Naive thymus-derived CD8-positive, alpha-beta T cell (primary cell): Measurements from ENCODE around the gene RITA1. TPM values are rescaled to one million over a fixed set of nuclear protein-coding genes. Genes with fewer than 3 reads are reported as not detected.
A peak's percentile ranks its signal among the peaks of the same experiment; 100 is the strongest.

Experiments used
- ATAC-seq, 2 donors: fragments of 150-1000 bp; cut with Tn5 transposase in 1 of 2; sonication (Bioruptor Pico), chemical (Tn5 transposase) in 1 of 2; 1 replicate in 1 of 2; 2 replicates in 1 of 2; pipeline ENCODE4 v1.10.0; 2021; ENCODE audit warnings: mild to moderate bottlenecking in 2 of 2, moderate library complexity in 2 of 2
- POLR2A ChIA-PET: fragments of 350-600 bp; sonication (Branson Sonifier 250); formaldehyde crosslinking; loops from one replicate; lab custom pipeline; 2021; ENCODE audit warnings: antibody characterized with exemption; lab: Charles Lee
- DNase-seq, 10 donors: peaks; one replicate each; pipeline versions ENCODE4 v3.0.0 to v3.0.0-alpha.2; 2020 to 2022
- H3K27ac Mint-ChIP-seq, 10 donors: one replicate each; pipeline ENCODE4 v1.8.0; 2020 to 2022; ENCODE audit warnings: mild to moderate bottlenecking in 10 of 10, mixed read lengths in 10 of 10, moderate library complexity in 4 of 10, inconsistent platforms in 1 of 10
- H3K27me3 Mint-ChIP-seq, 5 donors: one replicate each; pipeline ENCODE4 v1.8.0; 2021 to 2022; ENCODE audit warnings: mixed read lengths in 5 of 5
- H3K36me3 Mint-ChIP-seq, 3 donors: one replicate each; pipeline ENCODE4 v1.8.0; 2020 to 2022; ENCODE audit warnings: mixed read lengths in 3 of 3, mild to moderate bottlenecking in 2 of 3, inconsistent platforms in 1 of 3
- H3K4me1 Mint-ChIP-seq, 4 donors: one replicate each; pipeline ENCODE4 v1.8.0; 2021 to 2022; ENCODE audit warnings: mixed read lengths in 4 of 4
- H3K4me3 Mint-ChIP-seq, 10 donors: one replicate each; pipeline ENCODE4 v1.8.0; 2020 to 2022; ENCODE audit warnings: mild to moderate bottlenecking in 10 of 10, mixed read lengths in 10 of 10, moderate library complexity in 6 of 10, inconsistent platforms in 1 of 10
- H3K9me3 Mint-ChIP-seq, 9 donors: one replicate each; pipeline ENCODE4 v1.8.0; 2020 to 2022; ENCODE audit warnings: mixed read lengths in 9 of 9, mild to moderate bottlenecking in 3 of 9, inconsistent platforms in 1 of 9, moderate library complexity in 1 of 9
- polyA plus RNA-seq, 3 donors: library from polyadenylated mRNA; unstranded; fragments of 300-500 nt; fragmentation: Illumina TruSeq; gene quantifications; one replicate each; pipeline ENCODE4 v1.2.3, GENCODE V29; 2021
- total RNA-seq, 8 experiments: library from RNA in 2 of 8; stranded (reverse) in 2 of 8; gene quantifications; one replicate each; pipeline ENCODE4 v1.2.3 and lab custom pipeline; 2021 to 2026

The RITA1 gene
- total and polyA plus RNA-seq, 5 experiments from 2014 or later = 12.8 to 26.2 (median 22.9) TPM

DNA sequence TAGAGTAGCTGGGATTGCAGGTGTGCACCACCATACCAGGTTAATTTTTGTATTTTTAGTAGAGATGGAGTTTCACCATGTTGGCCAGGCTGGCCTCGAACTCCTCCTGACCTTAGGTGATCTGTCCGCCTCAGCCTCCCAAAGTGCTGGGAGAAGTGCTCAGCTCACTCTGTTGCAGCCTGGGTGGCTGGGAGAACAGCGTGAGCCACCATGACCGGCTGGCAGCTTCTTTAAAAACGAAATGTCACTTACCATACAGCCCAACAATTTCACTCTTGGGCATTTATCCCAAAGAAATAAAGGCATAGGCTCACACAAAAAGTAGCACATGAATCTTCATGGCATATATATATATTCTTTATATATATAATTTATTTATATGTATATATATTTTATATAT is 40.7 kb upstream of the RITA1 start:
- peaks cover 0 to 2% (median 0%) of the 10 kb centered on the region in 5 donors for H3K27me3 Mint-ChIP-seq
- ATAC-seq (no peak), DNase-seq (peak in 1 of 10 donors; percentile 23)
- POLR2A ChIA-PET = no interaction called here
- no peak overlapping the region for H3K27ac Mint-ChIP-seq
- H3K36me3 Mint-ChIP-seq = no peaks in the 10 kb centered on the region
- H3K9me3 Mint-ChIP-seq = peaks cover 0 to 13% (median 2%) of the 10 kb centered on the region in 9 donors
- H3K4me1 Mint-ChIP-seq = peaks cover 0 to 16% (median under 1%) of the 10 kb centered on the region in 4 donors
- no peak overlapping the region for H3K4me3 Mint-ChIP-seq

GRCh38 chr12:113145720-113146551 is 39.6 kb upstream of the RITA1 start:
- POLR2A ChIA-PET = no interaction called here
- DNase-seq = peak in 1 of 10 donors; percentile 10
- H3K9me3 Mint-ChIP-seq = peaks cover 0 to 13% (median 2%) of the 10 kb centered on the region in 9 donors
- no peak overlapping the region for H3K27ac Mint-ChIP-seq
- peaks cover 0 to 5% (median 0%) of the 10 kb centered on the region in 5 donors for H3K27me3 Mint-ChIP-seq
- no peaks in the 10 kb centered on the region for H3K36me3 Mint-ChIP-seq
- ATAC-seq = no peak
- H3K4me1 Mint-ChIP-seq = peaks cover 0 to 16% (median 1%) of the 10 kb centered on the region in 4 donors
- H3K4me3 Mint-ChIP-seq = no peak overlapping the region

DNA sequence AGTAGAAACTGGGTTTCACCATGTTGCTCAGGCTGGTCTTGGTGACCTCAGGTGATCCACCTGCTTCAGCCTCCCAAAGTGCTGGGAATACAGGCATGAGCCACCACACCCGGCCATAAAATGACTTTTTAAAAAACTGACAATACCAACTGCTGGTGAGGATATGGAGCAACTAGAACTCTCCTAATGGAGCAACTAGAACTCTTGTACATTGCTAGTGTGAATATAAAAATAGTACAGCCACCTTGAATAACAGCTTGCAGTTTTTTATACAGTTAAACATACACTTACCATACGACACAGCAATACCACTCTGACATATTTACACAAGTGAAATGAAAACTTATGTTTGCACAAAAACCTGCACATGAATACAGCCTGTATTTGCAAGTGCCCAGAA is 38.5 kb upstream of the RITA1 start:
- Mint-ChIP-seq H3K4me1 (peaks cover under 1 to 13% (median 4%) of the 10 kb centered on the region in 4 donors), H3K36me3 (no peaks in the 10 kb centered on the region), H3K4me3 (no peak overlapping the region), H3K27me3 (peaks cover 0 to 7% (median 0%) of the 10 kb centered on the region in 5 donors), H3K9me3 (peaks cover 0 to 13% (median 2%) of the 10 kb centered on the region in 9 donors), H3K27ac (no peak overlapping the region)
- POLR2A ChIA-PET = no interaction called here
- DNase-seq (no peak), ATAC-seq (no peak)

GRCh38 chr12:113149361-113150150 is 36.0 kb upstream of the RITA1 start, which contains the start of gene CFAP73:
Gene CFAP73 (plus strand): TSS chr12:113149724. CDS start chr12:113149858, 134 bp downstream.
- peaks cover 9 to 20% (median 18%) of the 10 kb centered on the region in 4 donors for H3K4me1 Mint-ChIP-seq
- ATAC-seq (no peak), DNase-seq (peak in 3 of 10 donors; percentile 10 to 24 (median 16))
- no peaks in the 10 kb centered on the region for H3K36me3 Mint-ChIP-seq
- POLR2A ChIA-PET = no interaction called here
- peaks cover 0 to 17% (median 0%) of the 10 kb centered on the region in 5 donors for H3K27me3 Mint-ChIP-seq
- peaks cover 0 to 13% (median 2%) of the 10 kb centered on the region in 9 donors for H3K9me3 Mint-ChIP-seq
- H3K27ac Mint-ChIP-seq = peak within 1 kb of the TSS in 3 of 10 donors; percentile 52 to 79 (median 72)
- peak within 1 kb of the TSS in 1 of 10 donors; percentile 50 for H3K4me3 Mint-ChIP-seq

GRCh38 chr12:113151655-113152054 is 33.9 kb upstream of the RITA1 start:
- H3K27ac Mint-ChIP-seq = peak overlapping the region in 3 of 10 donors; percentile 72 to 86 (median 86)
- ATAC-seq = no peak
- peak overlapping the region in 7 of 10 donors; percentile 80 to 89 (median 83) for H3K4me3 Mint-ChIP-seq
- H3K9me3 Mint-ChIP-seq = peaks cover 0 to 8% (median 2%) of the 10 kb centered on the region in 9 donors
- H3K36me3 Mint-ChIP-seq = no peaks in the 10 kb centered on the region
- peaks cover 9 to 33% (median 21%) of the 10 kb centered on the region in 4 donors for H3K4me1 Mint-ChIP-seq
- H3K27me3 Mint-ChIP-seq = peaks cover 0 to 25% (median 0%) of the 10 kb centered on the region in 5 donors
- POLR2A ChIA-PET = interaction anchor here (0.7 kb wide), 1 partner anchor 64 kb away, joined by 5 read pairs; no protein-coding TSS in a partner anchor
- no peak for DNase-seq

- Mint-ChIP-seq H3K27me3 (peaks cover 0 to 25% (median 0%) of the 10 kb centered on the region in 5 donors), H3K4me3 (peak overlapping the region; percentile 75 to 89 (median 83)), H3K36me3 (peaks cover 0 to under 1% (median 0%) of the 10 kb centered on the region in 3 donors), H3K27ac (peak overlapping the region in 8 of 10 donors; percentile 22 to 86 (median 61)), H3K4me1 (peaks cover 9 to 36% (median 21%) of the 10 kb centered on the region in 4 donors), H3K9me3 (peaks cover 0 to 3% (median 1%) of the 10 kb centered on the region in 9 donors)
- DNase-seq = no peak
- ATAC-seq = no peak
- POLR2A ChIA-PET = no interaction called here
These were observed 33.2 kb upstream of the RITA1 start for GRCh38 chr12:113152196-113152834.

DNA sequence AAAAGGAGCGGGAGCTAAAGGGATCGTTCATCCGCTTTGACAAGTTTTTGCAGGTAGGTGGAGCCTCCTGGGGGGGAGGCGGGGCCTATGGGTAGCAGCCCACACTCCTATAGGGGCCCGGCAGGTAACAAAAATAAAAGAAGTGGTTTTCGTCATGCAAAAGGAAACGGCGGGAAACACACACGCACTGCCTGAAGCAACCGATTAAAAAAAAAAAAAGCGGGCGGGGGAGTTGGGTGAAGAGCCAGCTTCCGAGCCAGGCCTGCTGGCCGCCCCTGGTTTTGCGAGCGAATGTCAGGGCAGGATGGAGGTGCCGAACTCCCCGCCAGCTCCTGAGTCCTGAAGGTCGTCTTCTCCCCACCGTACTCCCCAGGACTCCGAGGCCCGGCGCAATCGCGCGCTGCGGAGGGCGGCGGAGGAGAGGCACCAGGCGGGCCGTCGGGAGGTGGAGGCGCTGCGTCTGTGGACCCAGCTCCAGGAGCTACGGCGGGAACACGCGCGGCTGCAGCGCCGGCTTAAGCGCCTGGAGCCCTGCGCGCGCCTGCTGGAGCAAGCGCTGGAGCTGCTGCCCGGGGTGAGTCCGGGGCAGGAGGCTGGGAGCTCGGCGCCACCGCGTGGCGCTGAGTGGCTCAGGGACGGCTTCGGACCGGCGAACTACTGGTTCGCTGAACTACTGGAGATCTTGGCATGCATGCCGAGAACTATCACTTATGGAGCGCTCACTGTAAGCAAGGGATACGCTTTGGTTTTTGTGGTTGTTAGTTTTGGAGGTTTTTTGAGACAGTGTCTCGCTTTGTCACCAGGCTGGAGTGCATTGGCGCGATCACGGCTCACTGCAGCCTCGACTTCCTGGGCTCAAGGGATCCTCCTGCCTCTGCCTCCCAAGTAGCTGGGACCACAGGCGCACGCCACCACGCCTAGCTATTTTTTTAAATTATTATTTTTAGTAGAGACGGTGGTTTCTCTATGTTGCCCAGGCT is 32.4 kb upstream of the RITA1 start:
- POLR2A ChIA-PET = interaction anchor here (0.6 to 0.9 kb wide), 3 partner anchors 69 to 253 kb away, joined by 3 to 6 read pairs (median 5); no protein-coding TSS in a partner anchor
- peak; percentile 20 to 79 (median 68) for DNase-seq
- Mint-ChIP-seq H3K4me1 (peaks cover 9 to 36% (median 21%) of the 10 kb centered on the region in 4 donors), H3K27ac (peak overlapping the region in 6 of 10 donors; percentile 22 to 86 (median 55)), H3K9me3 (no peaks in the 10 kb centered on the region), H3K4me3 (peak overlapping the region; percentile 75 to 89 (median 83)), H3K36me3 (peaks cover 0 to 9% (median 0%) of the 10 kb centered on the region in 3 donors), H3K27me3 (peaks cover 0 to 25% (median 0%) of the 10 kb centered on the region in 5 donors)
- peak; percentile 86 to 93 for ATAC-seq

- POLR2A ChIA-PET = interaction anchor here (0.6 kb wide), 1 partner anchor 180 kb away, joined by 4 read pairs; no protein-coding TSS in a partner anchor
These were observed 31.1 kb upstream of the RITA1 start for GRCh38 chr12:113154351-113154973.

DNA sequence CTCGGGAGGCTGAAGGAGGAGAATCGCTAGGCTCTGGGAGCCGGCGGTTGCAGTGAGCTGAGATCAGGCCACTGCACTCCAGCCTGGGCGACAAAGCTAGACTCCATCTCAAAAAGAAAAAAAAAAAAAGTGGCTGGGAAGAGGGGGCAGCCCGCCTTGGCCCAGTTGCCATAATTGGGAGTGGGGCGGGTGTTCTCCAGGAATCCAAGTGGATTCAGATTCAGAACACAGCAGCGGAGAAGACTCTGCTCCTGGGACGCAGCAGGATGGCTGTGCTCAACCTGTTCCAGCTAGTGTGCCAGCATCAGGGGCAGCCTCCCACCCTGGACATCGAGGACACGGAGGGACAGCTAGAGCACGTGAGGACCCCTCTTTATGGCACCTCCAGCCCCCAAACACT is 30.5 kb upstream of the RITA1 start:
- DNase-seq (no peak), ATAC-seq (no peak)
- no peak overlapping the region for H3K27ac Mint-ChIP-seq
- POLR2A ChIA-PET = interaction anchor here (0.8 kb wide), 1 partner anchor 30 kb away, joined by 3 read pairs; the partner anchor contains the start of gene DDX54
- H3K9me3 Mint-ChIP-seq = no peaks in the 10 kb centered on the region
- H3K4me1 Mint-ChIP-seq = peaks cover 9 to 36% (median 20%) of the 10 kb centered on the region in 4 donors
- peak overlapping the region in 4 of 10 donors; percentile 5 to 65 (median 29) for H3K4me3 Mint-ChIP-seq
- peaks cover 0 to 25% (median 0%) of the 10 kb centered on the region in 5 donors for H3K27me3 Mint-ChIP-seq
- peaks cover 0 to 25% (median 0%) of the 10 kb centered on the region in 3 donors for H3K36me3 Mint-ChIP-seq

More at GRCh38 chr12:113154351-113154973, 31.1 kb upstream of the RITA1 start:
- peaks cover 0 to 25% (median 0%) of the 10 kb centered on the region in 5 donors for H3K27me3 Mint-ChIP-seq
- DNase-seq (peak in 2 of 10 donors; percentile 15 to 24), ATAC-seq (peak in 1 of 2 donors; percentile 14)
- H3K4me1 Mint-ChIP-seq = peaks cover 9 to 36% (median 21%) of the 10 kb centered on the region in 4 donors
- no peaks in the 10 kb centered on the region for H3K9me3 Mint-ChIP-seq
- peak overlapping the region; percentile 65 to 89 (median 82) for H3K4me3 Mint-ChIP-seq
- peaks cover 0 to 22% (median 0%) of the 10 kb centered on the region in 3 donors for H3K36me3 Mint-ChIP-seq
- H3K27ac Mint-ChIP-seq = peak overlapping the region in 2 of 10 donors; percentile 38 to 73

- Mint-ChIP-seq H3K9me3 (no peaks in the 10 kb centered on the region), H3K27ac (no peak overlapping the region), H3K4me1 (peaks cover 9 to 36% (median 20%) of the 10 kb centered on the region in 4 donors), H3K4me3 (peak overlapping the region in 5 of 10 donors; percentile 10 to 65 (median 15)), H3K27me3 (peaks cover 0 to 20% (median 0%) of the 10 kb centered on the region in 5 donors), H3K36me3 (peaks cover 0 to 30% (median 4%) of the 10 kb centered on the region in 3 donors)
- ATAC-seq = no peak
- POLR2A ChIA-PET = interaction anchor here (0.8 kb wide), 1 partner anchor 29 kb away, joined by 3 read pairs; the partner anchor contains the start of gene DDX54
- DNase-seq = no peak
These were observed 29.9 kb upstream of the RITA1 start for GRCh38 chr12:113155646-113156045.
